ENCODE results near the gene FILIP1. TPM values are rescaled to one million over a fixed set of nuclear protein-coding genes. Genes with fewer than 3 reads are reported as not detected.

The FILIP1 gene
- total RNA-seq, 4 donors from 2014 or later = 0.08 to 2.3 (median 0.25) TPM

DNA sequence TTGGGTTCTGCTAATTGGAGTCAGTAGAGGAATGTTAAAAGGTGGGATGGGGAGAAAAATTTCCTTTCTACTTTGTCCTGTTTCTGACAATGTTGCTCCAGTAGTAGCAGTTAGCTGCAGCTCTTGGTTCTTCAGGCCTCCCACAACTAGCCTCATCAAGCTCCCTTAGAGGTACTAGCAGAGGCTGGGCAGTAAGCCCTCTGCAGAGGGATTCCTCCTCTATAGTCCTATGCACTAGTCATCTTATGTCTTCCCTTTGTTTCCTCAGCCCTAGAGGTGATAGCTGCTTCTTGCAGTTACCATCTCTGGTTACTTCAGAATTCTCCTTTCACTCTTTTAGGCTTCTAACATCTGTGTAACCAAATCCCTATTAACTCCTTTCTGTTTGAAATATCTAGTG, 99.8 kb downstream of the FILIP1 start:
- H3K27me3 ChIP-seq = no peaks in the 10 kb centered on the region
- H3K4me3 ChIP-seq = no peak overlapping the region
- TF ChIP-seq EP300 (IDR thresholded peaks at IDR 0.05) = no peak
- TF ChIP-seq, protein P1, sequence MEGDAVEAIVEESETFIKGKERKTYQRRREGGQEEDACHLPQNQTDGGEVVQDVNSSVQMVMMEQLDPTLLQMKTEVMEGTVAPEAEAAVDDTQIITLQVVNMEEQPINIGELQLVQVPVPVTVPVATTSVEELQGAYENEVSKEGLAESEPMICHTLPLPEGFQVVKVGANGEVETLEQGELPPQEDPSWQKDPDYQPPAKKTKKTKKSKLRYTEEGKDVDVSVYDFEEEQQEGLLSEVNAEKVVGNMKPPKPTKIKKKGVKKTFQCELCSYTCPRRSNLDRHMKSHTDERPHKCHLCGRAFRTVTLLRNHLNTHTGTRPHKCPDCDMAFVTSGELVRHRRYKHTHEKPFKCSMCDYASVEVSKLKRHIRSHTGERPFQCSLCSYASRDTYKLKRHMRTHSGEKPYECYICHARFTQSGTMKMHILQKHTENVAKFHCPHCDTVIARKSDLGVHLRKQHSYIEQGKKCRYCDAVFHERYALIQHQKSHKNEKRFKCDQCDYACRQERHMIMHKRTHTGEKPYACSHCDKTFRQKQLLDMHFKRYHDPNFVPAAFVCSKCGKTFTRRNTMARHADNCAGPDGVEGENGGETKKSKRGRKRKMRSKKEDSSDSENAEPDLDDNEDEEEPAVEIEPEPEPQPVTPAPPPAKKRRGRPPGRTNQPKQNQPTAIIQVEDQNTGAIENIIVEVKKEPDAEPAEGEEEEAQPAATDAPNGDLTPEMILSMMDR (IDR thresholded peaks at IDR 0.05) = no peak
- TF ChIP-seq POLR2AphosphoS5 (IDR thresholded peaks at IDR 0.05) = no peak
- no peak for TF ChIP-seq POLR2A (IDR thresholded peaks at IDR 0.05)
- no peak for DNase-seq (ENCODE audit: low spot score in 2 of 2)
- H3K27ac ChIP-seq = no peak overlapping the region
- no peaks in the 10 kb centered on the region for H3K36me3 ChIP-seq
- no peaks in the 10 kb centered on the region for H3K9me3 ChIP-seq
- no peaks in the 10 kb centered on the region for H3K4me1 ChIP-seq

DNA sequence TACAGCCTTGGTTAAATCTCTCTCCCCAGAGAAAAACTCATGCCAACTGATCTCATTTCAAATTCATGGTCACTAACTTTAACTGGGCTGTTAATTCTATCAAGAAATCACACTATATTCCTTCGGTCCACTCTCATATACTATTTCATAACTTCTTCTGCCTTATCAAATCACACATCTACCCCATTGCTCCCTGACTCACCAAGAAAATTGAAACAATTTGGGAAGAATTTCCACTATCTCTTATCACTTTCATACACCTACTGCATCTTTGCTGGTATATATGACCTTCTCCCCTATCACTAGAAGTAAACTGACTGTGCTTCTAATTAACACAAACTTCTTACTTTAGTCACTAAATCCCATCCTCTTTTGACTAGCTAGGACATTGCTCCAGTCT, 102.3 kb downstream of the FILIP1 start:
- Histone ChIP-seq H3K9me3 (no peaks in the 10 kb centered on the region), H3K4me1 (no peaks in the 10 kb centered on the region), H3K27ac (no peak overlapping the region), H3K27me3 (no peaks in the 10 kb centered on the region), H3K4me3 (no peak overlapping the region), H3K36me3 (no peaks in the 10 kb centered on the region)
- whole genome bisulfite sequencing = 93% methylated on average over 1 of the region's 1 CpG
- TF ChIP-seq, protein P1 (IDR thresholded peaks at IDR 0.05) = no peak
- TF ChIP-seq POLR2A (IDR thresholded peaks at IDR 0.05) (no peak), EP300 (IDR thresholded peaks at IDR 0.05) (no peak), POLR2AphosphoS5 (IDR thresholded peaks at IDR 0.05) (no peak)
- DNase-seq (ENCODE audit: low spot score in 2 of 2) = no peak

DNA sequence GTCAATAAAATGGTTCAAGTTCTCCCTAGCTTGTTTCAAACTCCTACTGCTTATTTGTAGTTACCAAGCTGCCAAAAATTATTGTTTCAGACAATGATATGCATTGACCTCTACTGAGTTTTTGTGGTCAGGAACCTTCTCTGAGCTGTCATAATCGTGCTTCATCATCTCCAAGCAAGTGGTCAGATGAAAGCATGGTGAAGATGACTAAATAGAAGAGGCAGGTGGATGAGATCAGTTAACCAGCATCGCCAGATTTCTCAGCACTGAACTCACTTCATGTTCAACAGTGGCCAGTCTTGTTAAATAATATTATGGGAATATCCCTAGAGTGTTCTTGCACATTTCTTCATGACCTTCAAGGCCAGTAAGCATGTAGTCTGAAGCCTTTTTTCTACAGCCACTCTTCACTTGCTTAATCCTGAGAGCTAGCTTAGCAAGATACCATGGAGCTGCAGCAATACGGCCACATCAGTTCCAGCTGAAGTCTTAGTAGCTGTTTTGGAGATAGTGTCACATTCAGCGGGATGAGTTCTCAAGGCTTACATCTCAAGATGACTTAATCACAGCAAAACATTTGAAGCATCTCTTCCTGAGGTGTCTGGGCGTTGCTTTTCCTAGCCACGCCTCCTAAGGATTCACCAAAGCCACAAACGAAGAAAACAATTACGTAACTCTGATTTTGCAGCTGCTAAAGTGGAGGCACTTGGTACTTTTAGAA, 107.4 kb downstream of the FILIP1 start:
- H3K27me3 ChIP-seq = no peaks in the 10 kb centered on the region
- DNase-seq (ENCODE audit: low spot score in 2 of 2) = no peak
- H3K4me3 ChIP-seq = no peak overlapping the region
- TF ChIP-seq POLR2AphosphoS5 (IDR thresholded peaks at IDR 0.05) (no peak), EP300 (IDR thresholded peaks at IDR 0.05) (no peak), POLR2A (IDR thresholded peaks at IDR 0.05) (no peak)
- TF ChIP-seq, protein P1 (IDR thresholded peaks at IDR 0.05) = no peak
- H3K9me3 ChIP-seq = no peaks in the 10 kb centered on the region
- H3K27ac ChIP-seq = no peak overlapping the region
- no peaks in the 10 kb centered on the region for H3K4me1 ChIP-seq
- no peaks in the 10 kb centered on the region for H3K36me3 ChIP-seq
- WGBS = 70% methylated on average over 8 of the region's 8 CpGs

DNA sequence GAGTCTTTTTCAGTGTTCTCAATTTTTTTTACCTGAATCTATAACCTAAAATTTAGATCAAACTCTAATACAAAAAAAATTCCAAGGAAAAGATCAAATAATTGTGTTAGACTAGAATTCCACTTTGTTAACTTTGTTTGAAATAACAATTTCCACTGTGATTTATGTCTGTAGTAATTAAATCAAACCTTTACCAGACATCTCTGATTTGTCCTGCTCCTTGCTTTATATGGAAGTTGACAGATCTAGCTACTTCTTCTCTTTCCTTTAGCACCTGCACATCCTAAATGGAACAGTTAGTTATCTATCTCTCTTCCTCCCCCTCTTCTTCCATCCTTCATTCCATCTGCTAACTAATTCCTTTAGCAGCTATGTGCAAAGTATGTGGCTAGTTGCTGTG, 109.5 kb downstream of the FILIP1 start:
- H3K36me3 ChIP-seq = no peaks in the 10 kb centered on the region
- DNase-seq (ENCODE audit: low spot score in 2 of 2) = no peak
- no peaks in the 10 kb centered on the region for H3K9me3 ChIP-seq
- TF ChIP-seq EP300 (IDR thresholded peaks at IDR 0.05) = no peak
- TF ChIP-seq, protein P1 (IDR thresholded peaks at IDR 0.05) = no peak
- no peak for TF ChIP-seq POLR2A (IDR thresholded peaks at IDR 0.05)
- TF ChIP-seq POLR2AphosphoS5 (IDR thresholded peaks at IDR 0.05) = no peak
- H3K4me3 ChIP-seq = no peak overlapping the region
- H3K4me1 ChIP-seq = no peaks in the 10 kb centered on the region
- H3K27me3 ChIP-seq = no peaks in the 10 kb centered on the region
- no peak overlapping the region for H3K27ac ChIP-seq

DNA sequence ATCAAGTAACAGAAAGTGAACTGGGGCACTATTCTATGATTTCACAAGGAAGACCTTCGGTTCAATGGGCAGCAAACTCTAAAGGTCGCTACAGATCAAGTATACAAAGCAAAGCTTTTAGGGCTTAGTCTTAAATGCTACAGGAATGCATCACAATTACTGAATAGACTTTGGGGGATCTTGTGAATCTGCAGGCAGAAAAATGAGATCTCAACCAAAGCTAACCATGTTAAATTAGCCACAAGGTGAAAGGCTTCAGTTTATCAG, 111.0 kb downstream of the FILIP1 start:
- no peaks in the 10 kb centered on the region for H3K9me3 ChIP-seq
- H3K4me3 ChIP-seq = no peak overlapping the region
- H3K36me3 ChIP-seq = no peaks in the 10 kb centered on the region
- TF ChIP-seq POLR2A (IDR thresholded peaks at IDR 0.05) (no peak), EP300 (IDR thresholded peaks at IDR 0.05) (no peak), POLR2AphosphoS5 (IDR thresholded peaks at IDR 0.05) (no peak)
- TF ChIP-seq, protein P1 (IDR thresholded peaks at IDR 0.05) = no peak
- WGBS = 60% methylated on average over 2 of the region's 2 CpGs
- no peaks in the 10 kb centered on the region for H3K4me1 ChIP-seq
- no peak overlapping the region for H3K27ac ChIP-seq
- no peak for DNase-seq (ENCODE audit: low spot score in 2 of 2)
- H3K27me3 ChIP-seq = no peaks in the 10 kb centered on the region

Data from suprapubic skin (tissue), 4 donors.